Measurements from ENCODE around the gene TEX29. TPM values are rescaled to one million over a fixed set of nuclear protein-coding genes. Genes with fewer than 3 reads are reported as not detected.

Gene TEX29
- total and polyA plus RNA-seq, 4 donors: 0.96 to 5.5 (median 1.7) TPM

DNA sequence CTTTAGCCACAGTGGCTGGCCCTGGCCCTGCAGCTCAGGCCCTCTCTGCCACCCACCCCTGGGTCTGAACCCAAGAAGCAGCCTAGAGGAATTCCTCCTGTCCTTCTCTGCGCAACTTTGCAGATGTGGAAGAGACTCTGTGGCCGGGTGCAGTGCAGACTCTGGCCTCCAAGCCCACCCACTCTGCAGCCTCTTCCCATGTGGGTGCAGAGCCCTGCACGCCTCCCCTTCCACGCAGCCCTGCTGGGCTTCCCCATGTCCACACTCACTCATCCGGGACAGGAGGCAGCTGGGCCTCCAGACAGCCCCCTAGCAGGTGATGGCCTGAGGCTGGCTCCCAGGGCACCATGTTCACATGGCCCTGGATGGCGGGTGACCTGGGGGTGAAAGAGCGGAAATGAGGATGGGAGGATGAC is 2.5 kb downstream of the TEX29 start:
- 78 to 86% methylated on average over 7 of the region's 7 CpGs for WGBS, 2 donors
- no peaks in the 10 kb centered on the region for H3K9me3 ChIP-seq (ENCODE audit: control insufficient read depth, low read length)
- H3K27me3 ChIP-seq (ENCODE audit: control insufficient read depth in 1 of 2, insufficient read depth in 2 of 2, low read length in 1 of 2): no peaks in the 10 kb centered on the region
- H3K4me1 ChIP-seq (ENCODE audit: control insufficient read depth in 1 of 2, insufficient read depth in 2 of 2, low read length in 2 of 2): no peaks in the 10 kb centered on the region
- intact Hi-C loops (cut with DNase I): no loop called here
- peak; percentile 15 to 60 for DNase-seq
- H3K27ac ChIP-seq (ENCODE audit: low read depth in 1 of 2, low read length in 2 of 2): no peak overlapping the region
- no peak overlapping the region for H3K4me3 ChIP-seq (ENCODE audit: low read length in 2 of 2)
- no peaks in the 10 kb centered on the region for H3K36me3 ChIP-seq (ENCODE audit: control insufficient read depth in 1 of 2, insufficient read depth in 2 of 2, low read length in 1 of 2)
- no peak for ATAC-seq (ENCODE audit: low FRiP score)

DNA sequence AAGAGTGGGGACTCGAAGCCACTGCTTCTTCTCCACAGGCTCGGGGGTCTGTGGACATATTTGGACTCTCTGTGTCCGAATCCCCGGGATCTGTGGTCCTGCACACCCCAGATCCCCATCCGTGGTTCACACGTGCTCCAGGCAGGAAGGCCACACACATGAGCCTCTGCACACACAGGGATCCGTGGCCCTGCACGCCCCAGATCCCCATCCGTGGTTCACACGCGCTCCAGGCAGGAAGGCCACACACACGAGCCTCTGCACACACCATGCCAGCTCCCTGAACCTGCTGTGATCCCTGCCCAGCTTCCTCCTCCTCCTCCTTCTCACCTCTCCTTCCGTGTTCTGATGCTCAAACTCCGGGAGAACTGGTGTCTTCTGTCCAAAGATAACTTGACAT is 3.1 kb downstream of the TEX29 start:
- ATAC-seq (ENCODE audit: low FRiP score) (no peak), DNase-seq (peak; percentile 20 to 38)
- 80 to 82% methylated on average over 14 of the region's 14 CpGs for WGBS, 2 donors

DNA sequence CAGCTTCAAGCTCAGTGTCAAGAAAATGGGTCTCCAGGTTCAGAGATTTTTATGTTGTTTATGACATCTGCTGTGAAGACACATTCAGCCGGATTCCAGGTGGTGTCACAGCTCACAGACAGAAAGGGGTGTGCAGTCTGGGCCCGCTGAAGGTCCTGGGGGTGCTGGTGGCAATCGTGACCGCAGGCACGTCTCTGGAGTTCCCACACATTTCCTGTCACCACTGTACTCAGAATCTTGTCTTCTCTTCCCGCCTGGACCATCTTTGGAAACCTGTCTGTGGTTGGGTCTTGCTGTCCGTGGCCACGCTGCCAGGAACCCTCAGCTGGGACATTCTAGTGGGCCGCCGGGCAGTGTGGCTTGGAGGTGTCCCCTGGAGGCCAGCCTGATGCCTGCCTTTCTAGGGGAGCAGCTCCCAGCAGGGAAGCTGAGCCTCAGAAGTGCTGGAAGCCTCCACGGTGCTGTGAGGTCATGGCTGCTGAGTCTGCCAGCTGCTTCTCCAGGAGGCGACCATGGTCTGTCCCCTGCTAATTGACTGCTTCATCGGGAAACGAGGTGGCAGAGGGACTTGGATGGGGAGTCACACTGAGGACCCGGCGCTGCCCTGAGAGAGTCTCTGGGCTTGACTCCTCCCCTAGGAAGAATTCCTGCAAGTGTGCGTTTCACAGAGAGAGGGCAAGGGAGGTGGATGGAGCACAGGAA is 3.7 kb downstream of the TEX29 start:
- no peak overlapping the region for H3K4me3 ChIP-seq (ENCODE audit: low read length in 2 of 2)
- no peak overlapping the region for H3K27ac ChIP-seq (ENCODE audit: low read depth in 1 of 2, low read length in 2 of 2)
- H3K9me3 ChIP-seq (ENCODE audit: control insufficient read depth, low read length): no peaks in the 10 kb centered on the region
- WGBS, 2 donors: 79 to 81% methylated on average over 17 of the region's 17 CpGs
- peak; percentile 2 to 64 for DNase-seq
- intact Hi-C loops (cut with DNase I): no loop called here
- no peaks in the 10 kb centered on the region for H3K4me1 ChIP-seq (ENCODE audit: control insufficient read depth in 1 of 2, insufficient read depth in 2 of 2, low read length in 2 of 2)
- ATAC-seq (ENCODE audit: low FRiP score): no peak
- H3K36me3 ChIP-seq (ENCODE audit: control insufficient read depth in 1 of 2, insufficient read depth in 2 of 2, low read length in 1 of 2): no peaks in the 10 kb centered on the region
- H3K27me3 ChIP-seq (ENCODE audit: control insufficient read depth in 1 of 2, insufficient read depth in 2 of 2, low read length in 1 of 2): no peaks in the 10 kb centered on the region

More for the DNA sequence above, 3.1 kb downstream of the TEX29 start:
- no peaks in the 10 kb centered on the region for H3K4me1 ChIP-seq (ENCODE audit: control insufficient read depth in 1 of 2, insufficient read depth in 2 of 2, low read length in 2 of 2)
- no peaks in the 10 kb centered on the region for H3K9me3 ChIP-seq (ENCODE audit: control insufficient read depth, low read length)
- H3K27ac ChIP-seq (ENCODE audit: low read depth in 1 of 2, low read length in 2 of 2): no peak overlapping the region
- no peaks in the 10 kb centered on the region for H3K36me3 ChIP-seq (ENCODE audit: control insufficient read depth in 1 of 2, insufficient read depth in 2 of 2, low read length in 1 of 2)
- H3K4me3 ChIP-seq (ENCODE audit: low read length in 2 of 2): no peak overlapping the region
- H3K27me3 ChIP-seq (ENCODE audit: control insufficient read depth in 1 of 2, insufficient read depth in 2 of 2, low read length in 1 of 2): no peaks in the 10 kb centered on the region
- intact Hi-C loops (cut with DNase I): no loop called here

DNA sequence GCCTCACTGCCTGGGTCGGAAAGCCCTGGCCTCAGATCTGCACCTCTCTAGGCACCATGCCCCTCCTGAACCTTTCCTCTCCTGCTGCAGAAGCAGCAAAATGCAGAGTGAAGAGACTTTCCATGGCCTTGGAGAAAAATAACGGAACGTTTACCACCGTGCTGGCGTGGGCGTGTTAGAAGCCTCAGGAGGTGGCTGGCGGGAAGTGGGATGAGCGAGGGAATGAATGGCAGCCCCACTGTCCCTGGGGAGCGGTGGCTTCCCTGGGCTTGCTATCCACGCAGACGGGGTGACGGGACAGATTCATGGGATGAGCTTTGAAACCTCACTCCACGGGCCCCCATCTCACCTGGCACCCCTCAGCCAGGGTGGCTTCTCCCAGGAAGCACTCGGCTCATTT is 4.3 kb downstream of the TEX29 start:
- Histone ChIP-seq H3K27me3 (ENCODE audit: control insufficient read depth in 1 of 2, insufficient read depth in 2 of 2, low read length in 1 of 2) (no peaks in the 10 kb centered on the region), H3K4me3 (ENCODE audit: low read length in 2 of 2) (no peak overlapping the region), H3K27ac (ENCODE audit: low read depth in 1 of 2, low read length in 2 of 2) (no peak overlapping the region), H3K4me1 (ENCODE audit: control insufficient read depth in 1 of 2, insufficient read depth in 2 of 2, low read length in 2 of 2) (no peaks in the 10 kb centered on the region), H3K36me3 (ENCODE audit: control insufficient read depth in 1 of 2, insufficient read depth in 2 of 2, low read length in 1 of 2) (no peaks in the 10 kb centered on the region), H3K9me3 (ENCODE audit: control insufficient read depth, low read length) (no peaks in the 10 kb centered on the region)
- peak in 1 of 2 donors; percentile 60 for DNase-seq
- WGBS, 2 donors: 84 to 88% methylated on average over 12 to 14 of the region's 14 CpGs
- intact Hi-C loops (cut with DNase I): no loop called here
- ATAC-seq (ENCODE audit: low FRiP score): no peak

DNA sequence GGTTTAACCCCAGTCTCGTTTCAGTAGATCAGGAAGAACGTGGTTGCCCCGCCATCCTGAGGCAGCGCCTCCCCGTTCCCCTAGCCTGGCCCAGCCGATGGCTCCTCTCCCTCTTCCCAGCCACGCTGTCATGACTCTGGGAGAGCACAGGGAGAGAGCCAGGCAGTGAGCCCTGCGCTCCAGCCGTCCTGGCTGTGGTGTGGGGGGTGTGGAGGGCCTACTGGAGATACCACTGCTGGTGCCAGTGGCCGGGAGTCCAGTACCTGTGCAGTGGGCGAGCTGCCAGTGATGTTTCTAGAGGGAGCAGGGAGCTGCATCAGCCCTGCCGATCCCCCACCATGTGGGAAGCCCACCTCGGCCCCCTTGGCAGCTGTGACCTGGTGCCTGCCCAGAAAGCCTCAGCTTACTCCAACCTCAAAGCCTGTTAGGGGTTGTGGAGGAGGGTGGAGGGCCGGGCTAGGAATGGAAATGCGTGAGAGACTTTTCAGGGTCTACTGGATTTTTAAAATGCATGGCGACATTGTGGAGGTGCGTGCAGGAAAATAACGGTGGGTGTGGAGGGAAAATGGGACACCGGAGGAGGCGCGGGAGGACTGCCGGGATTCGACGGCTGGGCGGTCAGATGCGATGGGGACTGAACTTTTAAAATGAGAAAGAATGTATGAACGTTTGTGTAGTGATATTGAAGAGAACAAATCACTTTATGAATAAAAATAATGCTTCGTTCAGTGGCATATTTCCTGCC is 4.9 kb downstream of the TEX29 start:
- intact Hi-C loops (cut with DNase I): no loop called here
- no peak for ATAC-seq (ENCODE audit: low FRiP score)
- DNase-seq: peak in 1 of 2 donors; percentile 70
- H3K27ac ChIP-seq (ENCODE audit: low read depth in 1 of 2, low read length in 2 of 2): no peak overlapping the region
- no peak overlapping the region for H3K4me3 ChIP-seq (ENCODE audit: low read length in 2 of 2)
- no peaks in the 10 kb centered on the region for H3K36me3 ChIP-seq (ENCODE audit: control insufficient read depth in 1 of 2, insufficient read depth in 2 of 2, low read length in 1 of 2)
- no peaks in the 10 kb centered on the region for H3K9me3 ChIP-seq (ENCODE audit: control insufficient read depth, low read length)
- no peaks in the 10 kb centered on the region for H3K4me1 ChIP-seq (ENCODE audit: control insufficient read depth in 1 of 2, insufficient read depth in 2 of 2, low read length in 2 of 2)
- H3K27me3 ChIP-seq (ENCODE audit: control insufficient read depth in 1 of 2, insufficient read depth in 2 of 2, low read length in 1 of 2): no peaks in the 10 kb centered on the region
- 85 to 87% methylated on average over 28 of the region's 28 CpGs for WGBS, 2 donors

DNA sequence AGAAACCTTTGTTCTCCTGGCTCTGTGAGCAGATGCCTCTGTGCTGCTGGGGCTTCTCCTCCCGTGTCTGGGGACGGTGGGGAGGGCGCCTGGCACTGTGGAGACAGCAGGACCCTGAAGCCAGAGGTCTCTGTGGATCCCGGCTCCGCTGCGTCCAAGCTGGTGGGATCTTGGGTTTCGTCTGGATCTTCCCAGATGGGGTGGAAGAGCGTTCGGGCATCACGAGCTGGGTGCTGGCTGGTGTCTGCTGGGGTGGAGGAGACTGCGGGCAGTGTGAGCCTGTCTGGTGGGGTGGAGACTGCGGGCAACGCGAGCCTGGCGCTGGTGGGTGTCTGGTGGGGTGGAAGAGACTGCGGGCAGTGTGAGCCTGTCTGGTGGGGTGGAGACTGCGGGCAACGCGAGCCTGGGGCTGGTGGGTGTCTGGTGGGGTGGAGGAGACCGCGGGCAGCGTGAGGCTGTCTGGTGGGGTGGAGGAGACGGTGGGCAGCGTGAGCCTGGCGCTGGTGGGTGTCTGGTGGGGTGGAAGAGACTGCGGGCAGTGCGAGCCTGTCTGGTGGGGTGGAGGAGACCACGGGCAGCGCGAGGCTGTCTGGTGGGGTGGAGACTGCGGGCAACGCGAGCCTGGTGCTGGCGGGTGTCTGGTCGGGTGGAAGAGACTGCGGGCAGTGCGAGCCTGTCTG is 5.6 kb downstream of the TEX29 start:
- DNase-seq (no peak), ATAC-seq (ENCODE audit: low FRiP score) (no peak)
- no peak overlapping the region for H3K4me3 ChIP-seq (ENCODE audit: low read length in 2 of 2)
- WGBS, 2 donors: 89 to 92% methylated on average over 35 to 36 of the region's 37 CpGs
- H3K27ac ChIP-seq (ENCODE audit: low read depth in 1 of 2, low read length in 2 of 2): no peak overlapping the region
- no peaks in the 10 kb centered on the region for H3K36me3 ChIP-seq (ENCODE audit: control insufficient read depth in 1 of 2, insufficient read depth in 2 of 2, low read length in 1 of 2)
- no peaks in the 10 kb centered on the region for H3K4me1 ChIP-seq (ENCODE audit: control insufficient read depth in 1 of 2, insufficient read depth in 2 of 2, low read length in 2 of 2)
- intact Hi-C loops (cut with DNase I): no loop called here
- H3K27me3 ChIP-seq (ENCODE audit: control insufficient read depth in 1 of 2, insufficient read depth in 2 of 2, low read length in 1 of 2): no peaks in the 10 kb centered on the region
- no peaks in the 10 kb centered on the region for H3K9me3 ChIP-seq (ENCODE audit: control insufficient read depth, low read length)

DNA sequence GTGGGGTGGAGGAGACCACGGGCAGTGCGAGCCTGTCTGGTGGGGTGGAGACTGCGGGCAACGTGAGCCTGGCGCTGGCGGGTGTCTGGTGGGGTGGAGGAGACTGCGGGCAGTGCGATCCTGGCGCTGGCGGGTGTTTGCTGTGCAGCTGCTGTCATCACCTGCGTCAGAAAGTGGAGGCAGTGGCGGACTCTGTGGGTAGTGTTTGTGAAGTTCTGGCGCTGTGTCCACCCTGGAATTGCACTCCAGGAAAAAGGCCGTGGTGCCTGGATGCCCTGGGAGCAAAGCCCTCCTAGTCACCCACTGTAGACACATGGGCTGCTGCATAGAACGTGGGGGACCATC is 6.2 kb downstream of the TEX29 start:
- ATAC-seq (ENCODE audit: low FRiP score) (no peak), DNase-seq (no peak)
- no peaks in the 10 kb centered on the region for H3K36me3 ChIP-seq (ENCODE audit: control insufficient read depth in 1 of 2, insufficient read depth in 2 of 2, low read length in 1 of 2)
- no peaks in the 10 kb centered on the region for H3K4me1 ChIP-seq (ENCODE audit: control insufficient read depth in 1 of 2, insufficient read depth in 2 of 2, low read length in 2 of 2)
- H3K27me3 ChIP-seq (ENCODE audit: control insufficient read depth in 1 of 2, insufficient read depth in 2 of 2, low read length in 1 of 2): no peaks in the 10 kb centered on the region
- H3K27ac ChIP-seq (ENCODE audit: low read depth in 1 of 2, low read length in 2 of 2): no peak overlapping the region
- H3K4me3 ChIP-seq (ENCODE audit: low read length in 2 of 2): no peak overlapping the region
- intact Hi-C loops (cut with DNase I): no loop called here
- H3K9me3 ChIP-seq (ENCODE audit: control insufficient read depth, low read length): no peaks in the 10 kb centered on the region
- WGBS, 2 donors: 74 to 86% methylated on average over 15 of the region's 15 CpGs

DNA sequence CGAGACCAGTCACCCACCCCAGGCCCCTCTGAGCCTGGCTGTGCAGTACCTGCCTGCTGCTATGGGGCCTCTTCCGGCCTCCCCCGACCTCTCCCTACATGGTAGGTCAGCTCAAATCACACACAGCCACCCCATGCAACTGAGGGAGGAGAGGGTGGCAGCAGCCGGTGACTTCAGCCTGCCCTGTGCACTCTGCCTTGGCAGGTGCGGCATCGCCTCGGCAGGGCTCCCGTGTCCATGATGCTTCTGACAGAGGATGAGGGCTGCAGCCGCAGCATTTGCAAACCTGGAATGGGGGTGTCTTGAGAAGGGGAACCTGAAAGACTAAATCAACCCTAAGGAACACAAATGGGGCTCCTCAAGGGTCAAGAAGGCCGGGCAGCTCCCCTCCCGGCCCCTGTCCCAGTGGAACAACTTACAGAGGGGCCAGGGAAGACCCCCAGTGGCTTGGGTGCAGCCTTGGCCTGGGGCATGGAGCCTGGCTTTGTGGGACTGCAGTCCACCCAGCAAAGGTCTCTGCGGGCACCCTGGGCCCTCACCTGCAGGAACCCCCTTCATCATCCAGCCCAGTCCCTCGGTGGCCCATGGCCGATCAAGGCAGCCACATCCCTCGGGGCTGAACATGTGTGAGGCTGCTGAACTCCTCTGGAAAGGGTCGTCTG is 6.7 kb downstream of the TEX29 start:
- Histone ChIP-seq H3K27me3 (ENCODE audit: control insufficient read depth in 1 of 2, insufficient read depth in 2 of 2, low read length in 1 of 2) (no peaks in the 10 kb centered on the region), H3K9me3 (ENCODE audit: control insufficient read depth, low read length) (no peaks in the 10 kb centered on the region), H3K4me1 (ENCODE audit: control insufficient read depth in 1 of 2, insufficient read depth in 2 of 2, low read length in 2 of 2) (no peaks in the 10 kb centered on the region), H3K27ac (ENCODE audit: low read depth in 1 of 2, low read length in 2 of 2) (no peak overlapping the region), H3K4me3 (ENCODE audit: low read length in 2 of 2) (no peak overlapping the region), H3K36me3 (ENCODE audit: control insufficient read depth in 1 of 2, insufficient read depth in 2 of 2, low read length in 1 of 2) (no peaks in the 10 kb centered on the region)
- 84 to 90% methylated on average over 16 of the region's 16 CpGs for WGBS, 2 donors
- intact Hi-C loops (cut with DNase I): no loop called here
- DNase-seq: no peak
- no peak for ATAC-seq (ENCODE audit: low FRiP score)

Data from aorta (tissue), 5 donors.